Parathyroid adenoma (tissue), 2 donors: Measurements from ENCODE around the gene REPIN1.

ENCODE experiments used
- H2AFZ ChIP-seq: fragments of 300-600 bp; sonication (generic); one replicate; pipeline ENCODE4 v1.7.0; 2017; ENCODE audit warnings: antibody characterized with exemption, mild to moderate bottlenecking
- H3K27ac ChIP-seq: fragments of 300-600 bp; sonication (generic); one replicate; pipeline ENCODE4 v1.7.0; 2017
- H3K27me3 ChIP-seq: fragments of 300-600 bp; sonication (generic); one replicate; pipeline ENCODE4 v1.7.0; 2017; ENCODE audit warnings: low read length; ENCODE audit not compliant: control insufficient read depth, insufficient read depth
- H3K36me3 ChIP-seq: fragments of 300-600 bp; sonication (generic); one replicate; pipeline ENCODE4 v1.7.0; 2017; ENCODE audit warnings: low read length; ENCODE audit not compliant: control insufficient read depth, insufficient read depth
- H3K4me1 ChIP-seq: fragments of 300-600 bp; sonication (generic); one replicate; pipeline ENCODE4 v1.7.0; 2017; ENCODE audit warnings: control low read depth
- H3K4me2 ChIP-seq: fragments of 300-600 bp; sonication (generic); one replicate; pipeline ENCODE4 v1.7.0; 2017; ENCODE audit warnings: low read length
- H3K4me3 ChIP-seq: fragments of 300-600 bp; sonication (generic); one replicate; pipeline ENCODE4 v1.7.0; 2017; ENCODE audit warnings: low read depth, low read length
- H3K79me2 ChIP-seq: fragments of 300-600 bp; sonication (generic); one replicate; pipeline ENCODE4 v1.7.0; 2017; ENCODE audit warnings: control low read depth
- H3K9ac ChIP-seq: fragments of 300-600 bp; sonication (generic); one replicate; pipeline ENCODE4 v1.7.0; 2017; ENCODE audit warnings: mild to moderate bottlenecking
- H3K9me3 ChIP-seq: fragments of 300-600 bp; sonication (generic); one replicate; pipeline ENCODE4 v1.7.0; 2017; ENCODE audit warnings: low read length; ENCODE audit not compliant: control insufficient read depth
- TF ChIP-seq, protein P1 (sequence below): fragments of 300-600 bp; sonication (generic); IDR thresholded peaks from one replicate; pipeline ENCODE4 v1.7.0; 2017; ENCODE audit warnings: antibody characterized with exemption, mild to moderate bottlenecking
- donor health status: primary hyperparathyroidism.

REPIN1 gene

DNA sequence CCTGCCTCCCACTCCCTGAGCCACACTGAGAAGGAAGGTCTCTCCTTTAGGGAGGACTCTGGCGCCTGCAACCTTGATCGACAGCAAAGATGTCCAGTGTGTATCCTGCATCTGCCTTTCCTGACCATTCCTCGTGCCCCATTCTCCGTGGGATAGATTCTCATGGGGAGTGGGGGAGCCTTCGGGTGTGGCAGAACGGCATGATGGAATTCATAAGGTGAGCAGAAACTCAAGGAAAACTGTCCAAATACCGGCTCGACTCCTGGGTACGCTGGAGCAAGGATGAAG lies 26.6 kb upstream of the REPIN1 start:
- H3K27me3 ChIP-seq: no peaks in the 10 kb centered on the region
- peaks cover 14% of the 10 kb centered on the region for H3K4me1 ChIP-seq
- H3K27ac ChIP-seq: peak overlapping the region; percentile 37
- H2AFZ ChIP-seq: peak overlapping the region; percentile 72
- H3K9me3 ChIP-seq: no peaks in the 10 kb centered on the region
- H3K4me3 ChIP-seq: peak overlapping the region; percentile 42
- H3K9ac ChIP-seq: no peak overlapping the region
- no peaks in the 10 kb centered on the region for H3K79me2 ChIP-seq
- H3K36me3 ChIP-seq: no peaks in the 10 kb centered on the region
- H3K4me2 ChIP-seq: peak overlapping the region; percentile 62
- TF ChIP-seq, protein P1, sequence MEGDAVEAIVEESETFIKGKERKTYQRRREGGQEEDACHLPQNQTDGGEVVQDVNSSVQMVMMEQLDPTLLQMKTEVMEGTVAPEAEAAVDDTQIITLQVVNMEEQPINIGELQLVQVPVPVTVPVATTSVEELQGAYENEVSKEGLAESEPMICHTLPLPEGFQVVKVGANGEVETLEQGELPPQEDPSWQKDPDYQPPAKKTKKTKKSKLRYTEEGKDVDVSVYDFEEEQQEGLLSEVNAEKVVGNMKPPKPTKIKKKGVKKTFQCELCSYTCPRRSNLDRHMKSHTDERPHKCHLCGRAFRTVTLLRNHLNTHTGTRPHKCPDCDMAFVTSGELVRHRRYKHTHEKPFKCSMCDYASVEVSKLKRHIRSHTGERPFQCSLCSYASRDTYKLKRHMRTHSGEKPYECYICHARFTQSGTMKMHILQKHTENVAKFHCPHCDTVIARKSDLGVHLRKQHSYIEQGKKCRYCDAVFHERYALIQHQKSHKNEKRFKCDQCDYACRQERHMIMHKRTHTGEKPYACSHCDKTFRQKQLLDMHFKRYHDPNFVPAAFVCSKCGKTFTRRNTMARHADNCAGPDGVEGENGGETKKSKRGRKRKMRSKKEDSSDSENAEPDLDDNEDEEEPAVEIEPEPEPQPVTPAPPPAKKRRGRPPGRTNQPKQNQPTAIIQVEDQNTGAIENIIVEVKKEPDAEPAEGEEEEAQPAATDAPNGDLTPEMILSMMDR: no peak

DNA sequence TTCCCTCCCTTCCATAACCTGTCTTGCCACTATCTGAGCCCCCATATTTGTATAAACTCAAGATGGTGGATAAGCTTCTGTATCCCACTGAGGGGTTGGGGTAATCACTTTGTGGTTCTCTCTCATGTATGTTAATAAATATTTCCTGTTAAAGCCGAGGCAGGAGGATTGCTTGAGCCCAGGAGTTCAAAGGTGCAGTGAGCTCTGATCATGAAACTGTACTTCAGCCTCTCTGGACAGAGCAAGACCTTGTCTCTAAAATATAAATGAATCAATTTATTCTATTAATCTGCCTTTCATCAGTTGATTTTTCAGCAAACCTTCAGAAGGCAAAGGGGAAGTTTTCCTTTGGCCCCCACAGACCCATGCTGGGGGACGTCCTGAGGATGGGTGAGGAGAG lies 25.4 kb upstream of the REPIN1 start:
- Histone ChIP-seq H3K27me3 (no peaks in the 10 kb centered on the region), H3K4me2 (no peak overlapping the region), H2AFZ (no peak overlapping the region), H3K9ac (no peak overlapping the region), H3K36me3 (no peaks in the 10 kb centered on the region), H3K9me3 (no peaks in the 10 kb centered on the region), H3K27ac (no peak overlapping the region), H3K4me1 (peaks cover 14% of the 10 kb centered on the region), H3K79me2 (no peaks in the 10 kb centered on the region), H3K4me3 (no peak overlapping the region)
- TF ChIP-seq, protein P1: no peak

DNA sequence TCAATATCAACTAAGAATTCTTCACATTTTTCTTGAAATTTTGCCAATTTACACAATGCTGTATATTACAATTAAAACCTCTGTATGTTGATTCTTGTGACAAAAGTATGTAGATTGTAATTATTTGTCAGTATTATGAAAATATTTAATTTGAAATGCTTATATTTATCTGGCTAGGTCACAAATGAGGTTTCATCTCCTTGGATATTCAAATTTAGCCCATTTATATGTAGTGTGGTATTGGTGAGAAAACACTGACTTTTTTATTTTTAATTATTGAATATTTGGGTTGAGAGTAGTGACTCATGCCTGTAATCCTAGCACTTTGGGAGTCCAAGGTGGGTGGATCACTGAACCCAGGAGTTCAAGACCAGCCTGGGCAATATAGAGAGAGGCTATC lies 24.3 kb upstream of the REPIN1 start:
- Histone ChIP-seq H3K9me3 (no peaks in the 10 kb centered on the region), H3K4me3 (no peak overlapping the region), H3K36me3 (no peaks in the 10 kb centered on the region), H3K4me1 (peaks cover 10% of the 10 kb centered on the region), H2AFZ (no peak overlapping the region), H3K4me2 (no peak overlapping the region), H3K27ac (no peak overlapping the region), H3K79me2 (no peaks in the 10 kb centered on the region), H3K9ac (no peak overlapping the region), H3K27me3 (no peaks in the 10 kb centered on the region)
- TF ChIP-seq, protein P1: no peak

DNA sequence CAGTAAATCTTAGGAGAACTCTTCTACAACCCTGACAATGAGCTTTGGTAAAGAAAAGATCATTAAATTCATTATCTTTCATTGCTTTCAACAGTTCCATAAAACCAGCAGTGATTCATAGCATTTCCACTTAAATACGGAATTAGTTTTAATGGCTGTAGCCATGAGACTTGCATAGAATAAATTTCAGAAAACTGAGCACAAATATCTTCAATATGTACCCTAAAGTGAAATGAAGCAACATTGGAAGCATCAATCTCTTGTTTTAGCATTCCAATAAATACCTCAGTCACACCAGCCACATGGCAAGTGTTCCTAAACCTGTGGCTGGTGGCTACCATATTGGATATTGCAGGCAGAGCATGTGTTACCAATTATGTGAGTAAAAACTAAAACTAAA lies 23.6 kb upstream of the REPIN1 start:
- no peak overlapping the region for H3K9ac ChIP-seq
- H3K79me2 ChIP-seq: no peaks in the 10 kb centered on the region
- peaks cover 3% of the 10 kb centered on the region for H3K4me1 ChIP-seq
- TF ChIP-seq, protein P1: no peak
- no peaks in the 10 kb centered on the region for H3K27me3 ChIP-seq
- no peaks in the 10 kb centered on the region for H3K36me3 ChIP-seq
- H3K4me2 ChIP-seq: no peak overlapping the region
- no peaks in the 10 kb centered on the region for H3K9me3 ChIP-seq
- H3K27ac ChIP-seq: no peak overlapping the region
- no peak overlapping the region for H2AFZ ChIP-seq
- no peak overlapping the region for H3K4me3 ChIP-seq

DNA sequence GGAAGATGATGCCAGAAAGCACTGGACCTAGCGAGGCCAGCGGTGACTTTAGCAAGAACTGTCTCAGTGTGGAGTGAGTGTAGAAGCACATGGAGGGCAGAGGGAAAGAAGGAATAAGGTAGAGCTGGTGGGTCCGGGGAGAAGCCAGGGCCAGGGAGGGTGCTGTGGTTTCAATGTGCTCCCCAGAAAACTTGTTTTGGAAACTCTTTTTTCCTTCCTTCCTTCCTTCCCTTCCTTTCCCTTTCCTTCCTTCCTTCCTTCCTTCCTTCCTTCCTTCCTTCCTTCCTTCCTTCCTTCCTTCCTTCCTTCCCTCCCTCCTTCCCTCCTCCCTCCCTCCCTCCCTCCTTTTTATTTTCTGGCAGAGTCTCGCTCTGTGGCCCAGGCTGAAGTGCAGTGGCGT lies 21.7 kb upstream of the REPIN1 start:
- Histone ChIP-seq H3K4me1 (peaks cover 3% of the 10 kb centered on the region), H3K4me2 (no peak overlapping the region)

More for the DNA sequence above, 21.7 kb upstream of the REPIN1 start:
- Histone ChIP-seq H3K36me3 (no peaks in the 10 kb centered on the region), H3K9me3 (no peaks in the 10 kb centered on the region), H3K4me3 (no peak overlapping the region), H2AFZ (no peak overlapping the region), H3K27me3 (no peaks in the 10 kb centered on the region), H3K27ac (no peak overlapping the region), H3K9ac (no peak overlapping the region), H3K79me2 (no peaks in the 10 kb centered on the region)
- TF ChIP-seq, protein P1: no peak
